K562 (cell line): ENCODE data around the gene BIVM. TPM values are rescaled to one million over a fixed set of nuclear protein-coding genes. Genes with fewer than 3 reads are reported as not detected.
A peak's percentile ranks its signal among the peaks of the same experiment; 100 is the strongest.

Source experiments
- ATAC-seq: fragments of 200-7000 bp; cut with Tn5 transposase; 3 replicates; pipeline ENCODE4 v1.9.1; 2020; ENCODE audit warnings: moderate library complexity
- BruUV-seq: library from RNA; stranded (reverse); fragments of 400-500 nt; replicated peaks from 2 replicates; lab custom pipeline; 2021; lab: Mats Ljungman, UMichigan
- CTCF ChIA-PET: fragments of 300-600 bp; formaldehyde crosslinking; extraction: SDS; loops from one replicate; lab custom pipeline; 2021; ENCODE audit warnings: low intra/inter-chr PET ratio; lab: Yijun Ruan, JAX
- POLR2A ChIA-PET: fragments of 300-600, 350-650 bp; sonication (Branson Sonifier 250); formaldehyde crosslinking; extraction: SDS; loops from one replicate; lab custom pipeline; 2021; ENCODE audit warnings: antibody characterized with exemption, inconsistent platforms; lab: Yijun Ruan, JAX
- DNase-seq, 4 experiments: peaks; one replicate each; pipeline versions ENCODE4 v3.0.0 to v3.0.0-alpha.2; 2011 to 2018; ENCODE audit warnings: low spot score in 3 of 4, mixed read lengths in 3 of 4; ENCODE audit errors: extremely low read depth in 1 of 4
- FAIRE-seq: peaks from 2 replicates; lab custom pipeline; 2011; peaks lifted over from hg19 to GRCh38; lab: Jason Lieb, UNC
- H2AFZ ChIP-seq: 2 replicates; pipeline ENCODE4 v1.6.0; 2011; ENCODE audit warnings: low read depth, low read length, control low read depth, inconsistent platforms
- H3K27ac ChIP-seq: fragments of 200-600 bp; 3 replicates; pipeline ENCODE4 v1.8.0; 2011; ENCODE audit warnings: low read depth, mild to moderate bottlenecking, control low read depth, inconsistent platforms, low read length, moderate library complexity, mixed read lengths; ENCODE audit errors: extremely low read depth
- H3K27me3 ChIP-seq, 2 experiments: fragments of 300-600 bp in 1 of 2; 2 replicates in 1 of 2; 3 replicates in 1 of 2; pipeline versions ENCODE4 v1.6.0 to v1.8.0; 2011; ENCODE audit warnings: inconsistent platforms in 2 of 2, low read length in 2 of 2, mild to moderate bottlenecking in 1 of 2, mixed read lengths in 1 of 2, moderate library complexity in 1 of 2; ENCODE audit not compliant: control insufficient read depth in 2 of 2, insufficient read depth in 2 of 2
- H3K36me3 ChIP-seq: fragments of 300-600 bp; 3 replicates; pipeline ENCODE4 v1.8.0; 2011; ENCODE audit warnings: mild to moderate bottlenecking, low read length, inconsistent platforms; ENCODE audit not compliant: control insufficient read depth, insufficient read depth
- H3K4me1 ChIP-seq, 2 experiments: fragments of 200-600 bp in 1 of 2; replicated peaks in 1 of 2; 2 replicates in 1 of 2; 3 replicates in 1 of 2; pipeline versions ENCODE4 v1.5.1 to v1.8.0; 2011; ENCODE audit warnings: inconsistent platforms in 2 of 2, low read length in 2 of 2, mild to moderate bottlenecking in 1 of 2, mixed read lengths in 1 of 2, moderate library complexity in 1 of 2; ENCODE audit not compliant: control insufficient read depth in 2 of 2, insufficient read depth in 2 of 2
- H3K4me2 ChIP-seq: 2 replicates; pipeline ENCODE4 v1.6.1; 2011; ENCODE audit warnings: low read length, control low read depth, inconsistent platforms, mixed read lengths; ENCODE audit not compliant: insufficient read depth
- H3K4me3 ChIP-seq: fragments of 200-600 bp; sonication (generic), shearing (Covaris generic); 2 replicates; pipeline ENCODE4 v1.5.1; 2016; ENCODE audit warnings: control low read depth, inconsistent platforms
- H3K79me2 ChIP-seq: fragments of 200-600 bp; 3 replicates; pipeline ENCODE4 v1.8.0; 2011; ENCODE audit warnings: low read length, inconsistent platforms; ENCODE audit not compliant: control insufficient read depth, insufficient read depth
- H3K9ac ChIP-seq, 2 experiments: 2 replicates each; pipeline versions ENCODE4 v1.6.0 to v1.6.1; 2011; ENCODE audit warnings: low read depth in 2 of 2, low read length in 2 of 2, control low read depth in 1 of 2, inconsistent platforms in 1 of 2, mild to moderate bottlenecking in 1 of 2, mixed read lengths in 1 of 2; ENCODE audit not compliant: insufficient read depth in 1 of 2
- H3K9me1 ChIP-seq: one replicate; pipeline ENCODE4 v1.6.0; 2011; ENCODE audit warnings: inconsistent platforms, mild to moderate bottlenecking, low read length, moderate library complexity; ENCODE audit not compliant: control insufficient read depth, insufficient read depth
- H3K9me3 ChIP-seq: replicated peaks from 2 replicates; pipeline ENCODE4 v1.5.1; 2011; ENCODE audit warnings: low read depth, low read length, inconsistent platforms; ENCODE audit not compliant: control insufficient read depth, insufficient read depth
- H4K20me1 ChIP-seq: replicated peaks from 2 replicates; pipeline ENCODE4 v1.6.1; 2011; ENCODE audit warnings: low read length, inconsistent platforms, mixed read lengths; ENCODE audit not compliant: control insufficient read depth, insufficient read depth
- HMG20B ChIP-seq: fragments of 250-450 bp; sonication (Bioruptor Pico); IDR thresholded peaks from 2 replicates; pipeline ENCODE4 v1.5.0; 2021; ENCODE audit warnings: mild to moderate bottlenecking
- HMGXB4 ChIP-seq: sonication (generic); formaldehyde crosslinking; IDR thresholded peaks from 2 replicates; pipeline ENCODE4 v1.8.1; 2023; ENCODE audit warnings: mild to moderate bottlenecking, missing genetic modification reagents
- ILK ChIP-seq: fragments of 450-650 bp; IDR thresholded peaks from 2 replicates; pipeline ENCODE4 v1.6.1; 2016; ENCODE audit warnings: missing genetic modification characterization, low read depth, mild to moderate bottlenecking, missing compliant biosample characterization, moderate library complexity, borderline replicate concordance
- SMAD2 ChIP-seq: fragments of 150-350 bp; IDR thresholded peaks from 2 replicates; pipeline ENCODE4 v1.6.1; 2014; ENCODE audit warnings: low read depth, mild to moderate bottlenecking, low read length
- TAF1 ChIP-seq: IDR thresholded peaks from 2 replicates; pipeline ENCODE4 v1.6.1; 2011; ENCODE audit warnings: mild to moderate bottlenecking, low read length, moderate library complexity; ENCODE audit not compliant: insufficient read depth, control insufficient read depth, severe bottlenecking; ENCODE audit errors: extremely low read depth
- ZKSCAN8 ChIP-seq: fragments of 200-800 bp; sonication (Bioruptor generic); IDR thresholded peaks from 2 replicates; pipeline ENCODE4 v1.6.1; 2016; ENCODE audit warnings: missing genetic modification characterization, missing compliant biosample characterization
- ZNF668 ChIP-seq: fragments of 250-450 bp; sonication (Bioruptor Pico); IDR thresholded peaks from 2 replicates; pipeline ENCODE4 v1.8.0; 2022; ENCODE audit warnings: mild to moderate bottlenecking, inconsistent platforms
- WGBS: fragments of 100-300 bp; shearing (Covaris generic); methylation state at CpG from one replicate; pipeline ENCODE4 v1.1.6; 2016; ENCODE audit warnings: low coverage, mixed read lengths; ENCODE audit not compliant: insufficient coverage; ENCODE audit errors: missing lambda C conversion rate; 5-methylcytosine and 5-hydroxymethylcytosine counted together
- in situ Hi-C: fragments of 300-500 bp; cut with MboI; formaldehyde crosslinking; loops from 4 replicates; pipeline ENCODE4 v1.15.0; 2018; ENCODE audit warnings: inconsistent platforms, mixed read lengths
- intact Hi-C: fragments of 100-400 bp; cut with micrococcal nuclease; formaldehyde crosslinking; loops from 2 replicates; pipeline ENCODE4 v1.14.2; 2022
- polyA plus RNA-seq, 8 experiments: library from polyadenylated mRNA; depleted of rRNA in 4 of 8; stranded (reverse) in 5 of 8; unstranded in 3 of 8; fragments of >200 nt; fragmentation: Nextera tagmentation in 2 of 8; fragmentation: Illumina TruSeq in 1 of 8; extraction: Ambion mirVana in 2 of 8; extraction: Trizol in 1 of 8; gene quantifications; 2 replicates each; pipeline versions ENCODE4 v1.2.1 to v1.2.3, GENCODE V29; 2011 to 2014; ENCODE audit warnings: inconsistent platforms in 1 of 8, missing spikeins in 1 of 8
- total RNA-seq, 7 experiments: library from RNA; depleted of rRNA in 6 of 7; stranded (reverse); fragments of >200 nt in 6 of 7; fragmentation: Illumina TruSeq in 2 of 7; extraction: Trizol in 2 of 7; gene quantifications; 2 replicates each; pipeline versions ENCODE4 v1.2.1 to v1.2.3, GENCODE V29; 2011 to 2021; ENCODE audit warnings: low replicate concordance in 1 of 7
- TF ChIP-seq, protein P1 (sequence below), 2 experiments: IDR thresholded peaks; 2 replicates each; pipeline ENCODE4 v1.6.1; 2012; ENCODE audit warnings: improper control_type of control experiment in 2 of 2, low read depth in 2 of 2, low read length in 2 of 2, borderline replicate concordance in 1 of 2
- TF ChIP-seq, protein P2 (sequence below): fragments of 450-650 bp; formaldehyde crosslinking; IDR thresholded peaks from 2 replicates; pipeline ENCODE4 v1.4.0; 2020; ENCODE audit warnings: mild to moderate bottlenecking
- TF ChIP-seq, protein P3 (sequence below): sonication (generic); formaldehyde crosslinking; IDR thresholded peaks from 2 replicates; pipeline ENCODE4 v1.9.0; 2022; ENCODE audit warnings: mild to moderate bottlenecking, missing genetic modification reagents
- TF ChIP-seq, protein P4 (sequence below): fragments of 250-450 bp; sonication (Bioruptor Pico); IDR thresholded peaks from 2 replicates; pipeline ENCODE4 v1.4.0; 2020; ENCODE audit warnings: borderline replicate concordance

The BIVM gene
- total and polyA plus RNA-seq, 9 of the 15 experiments (the other 6 are each of a cell fraction or from before 2014, with no cell fraction given) = 3.6 to 23.1 (median 16.8) TPM

GRCh38 chr13:102800145-102801041 lies 1.5 kb downstream of the BIVM start:
- intact Hi-C loops (loop anchor here (1.0 to 2.0 kb wide), 2 partner anchors 47 to 204 kb away; partner anchors contain the start of gene TPP2), in situ Hi-C loops (no loop called here)
- peak overlapping the region; percentile 83 for H2AFZ ChIP-seq
- peak; percentile 88 for ATAC-seq
- no peak for FAIRE-seq
- WGBS = 1% methylated on average over 36 of the region's 81 CpGs
- H3K4me2 ChIP-seq = peak overlapping the region; percentile 93
- H3K27me3 ChIP-seq = no peaks in the 10 kb centered on the region
- ChIA-PET POLR2A (interaction anchor here (0.6 to 1.1 kb wide), 3 partner anchors 8 to 24 kb away, joined by 3 to 4 read pairs (median 3); no protein-coding TSS in a partner anchor), CTCF (interaction anchor here (0.7 kb wide), 1 partner anchor 220 kb away, joined by 4 read pairs; no protein-coding TSS in a partner anchor)
- H3K4me3 ChIP-seq = peak overlapping the region; percentile 76
- BruUV-seq = no TSS peak
- H3K36me3 ChIP-seq = no peaks in the 10 kb centered on the region
- no peaks in the 10 kb centered on the region for H3K9me1 ChIP-seq
- no peaks in the 10 kb centered on the region for H4K20me1 ChIP-seq
- H3K4me1 ChIP-seq = peaks cover 4 to 24% of the 10 kb centered on the region in 2 experiments; a peak in 4 of 5 replicates
- H3K9ac ChIP-seq = peak overlapping the region; percentile 79 to 97
- peak; percentile 72 to 83 (median 80) for DNase-seq
- H3K27ac ChIP-seq = peak overlapping the region; percentile 76
- peaks cover 42% of the 10 kb centered on the region for H3K79me2 ChIP-seq
- no peaks in the 10 kb centered on the region for H3K9me3 ChIP-seq
- TF ChIP-seq TAF1 (peak; percentile 60), HMGXB4 (CRISPR knock-in tag) (0 out of 2 replicates have a peak, but pooled peaks have one; percentile 68), ILK (no peak), SMAD2 (no peak), HMG20B (CRISPR knock-in tag) (no peak), ZKSCAN8 (CRISPR knock-in tag) (no peak), ZNF668 (CRISPR knock-in tag) (no peak)
- TF ChIP-seq, protein P1, sequence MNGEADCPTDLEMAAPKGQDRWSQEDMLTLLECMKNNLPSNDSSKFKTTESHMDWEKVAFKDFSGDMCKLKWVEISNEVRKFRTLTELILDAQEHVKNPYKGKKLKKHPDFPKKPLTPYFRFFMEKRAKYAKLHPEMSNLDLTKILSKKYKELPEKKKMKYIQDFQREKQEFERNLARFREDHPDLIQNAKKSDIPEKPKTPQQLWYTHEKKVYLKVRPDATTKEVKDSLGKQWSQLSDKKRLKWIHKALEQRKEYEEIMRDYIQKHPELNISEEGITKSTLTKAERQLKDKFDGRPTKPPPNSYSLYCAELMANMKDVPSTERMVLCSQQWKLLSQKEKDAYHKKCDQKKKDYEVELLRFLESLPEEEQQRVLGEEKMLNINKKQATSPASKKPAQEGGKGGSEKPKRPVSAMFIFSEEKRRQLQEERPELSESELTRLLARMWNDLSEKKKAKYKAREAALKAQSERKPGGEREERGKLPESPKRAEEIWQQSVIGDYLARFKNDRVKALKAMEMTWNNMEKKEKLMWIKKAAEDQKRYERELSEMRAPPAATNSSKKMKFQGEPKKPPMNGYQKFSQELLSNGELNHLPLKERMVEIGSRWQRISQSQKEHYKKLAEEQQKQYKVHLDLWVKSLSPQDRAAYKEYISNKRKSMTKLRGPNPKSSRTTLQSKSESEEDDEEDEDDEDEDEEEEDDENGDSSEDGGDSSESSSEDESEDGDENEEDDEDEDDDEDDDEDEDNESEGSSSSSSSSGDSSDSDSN (IDR thresholded peaks at IDR 0.05; ENCODE audit: borderline replicate concordance in 1 of 2, low read depth in 2 of 2, low read length in 2 of 2) = peak; percentile 94 to 96
- TF ChIP-seq, protein P2, sequence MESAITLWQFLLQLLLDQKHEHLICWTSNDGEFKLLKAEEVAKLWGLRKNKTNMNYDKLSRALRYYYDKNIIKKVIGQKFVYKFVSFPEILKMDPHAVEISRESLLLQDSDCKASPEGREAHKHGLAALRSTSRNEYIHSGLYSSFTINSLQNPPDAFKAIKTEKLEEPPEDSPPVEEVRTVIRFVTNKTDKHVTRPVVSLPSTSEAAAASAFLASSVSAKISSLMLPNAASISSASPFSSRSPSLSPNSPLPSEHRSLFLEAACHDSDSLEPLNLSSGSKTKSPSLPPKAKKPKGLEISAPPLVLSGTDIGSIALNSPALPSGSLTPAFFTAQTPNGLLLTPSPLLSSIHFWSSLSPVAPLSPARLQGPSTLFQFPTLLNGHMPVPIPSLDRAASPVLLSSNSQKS (CRISPR knock-in tag) = no peak
- TF ChIP-seq, protein P3, sequence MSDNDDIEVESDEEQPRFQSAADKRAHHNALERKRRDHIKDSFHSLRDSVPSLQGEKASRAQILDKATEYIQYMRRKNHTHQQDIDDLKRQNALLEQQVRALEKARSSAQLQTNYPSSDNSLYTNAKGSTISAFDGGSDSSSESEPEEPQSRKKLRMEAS (CRISPR knock-in tag) = peak; percentile 78
- TF ChIP-seq, protein P4, sequence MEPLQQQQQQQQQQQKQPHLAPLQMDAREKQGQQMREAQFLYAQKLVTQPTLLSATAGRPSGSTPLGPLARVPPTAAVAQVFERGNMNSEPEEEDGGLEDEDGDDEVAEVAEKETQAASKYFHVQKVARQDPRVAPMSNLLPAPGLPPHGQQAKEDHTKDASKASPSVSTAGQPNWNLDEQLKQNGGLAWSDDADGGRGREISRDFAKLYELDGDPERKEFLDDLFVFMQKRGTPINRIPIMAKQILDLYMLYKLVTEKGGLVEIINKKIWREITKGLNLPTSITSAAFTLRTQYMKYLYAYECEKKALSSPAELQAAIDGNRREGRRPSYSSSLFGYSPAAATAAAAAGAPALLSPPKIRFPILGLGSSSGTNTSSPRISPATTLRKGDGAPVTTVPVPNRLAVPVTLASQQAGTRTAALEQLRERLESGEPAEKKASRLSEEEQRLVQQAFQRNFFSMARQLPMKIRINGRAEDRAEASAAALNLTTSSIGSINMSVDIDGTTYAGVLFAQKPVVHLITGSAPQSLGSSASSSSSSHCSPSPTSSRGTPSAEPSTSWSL = no peak
